HG03354 (cell line): ENCODE data around the gene BCAR3.
"Not testable (repeated sequence)": the region's sequence is repeated elsewhere in the genome, so short reads cannot be mapped to it uniquely, and the experiment has no call there.

Source experiments
- ATAC-seq: cut with Tn5 transposase; IDR thresholded peaks from one replicate; pipeline ENCODE4 v1.9.1; 2021; ENCODE audit warnings: mild to moderate bottlenecking; ENCODE audit not compliant: unreplicated experiment, poor library complexity, severe bottlenecking

Gene BCAR3

DNA sequence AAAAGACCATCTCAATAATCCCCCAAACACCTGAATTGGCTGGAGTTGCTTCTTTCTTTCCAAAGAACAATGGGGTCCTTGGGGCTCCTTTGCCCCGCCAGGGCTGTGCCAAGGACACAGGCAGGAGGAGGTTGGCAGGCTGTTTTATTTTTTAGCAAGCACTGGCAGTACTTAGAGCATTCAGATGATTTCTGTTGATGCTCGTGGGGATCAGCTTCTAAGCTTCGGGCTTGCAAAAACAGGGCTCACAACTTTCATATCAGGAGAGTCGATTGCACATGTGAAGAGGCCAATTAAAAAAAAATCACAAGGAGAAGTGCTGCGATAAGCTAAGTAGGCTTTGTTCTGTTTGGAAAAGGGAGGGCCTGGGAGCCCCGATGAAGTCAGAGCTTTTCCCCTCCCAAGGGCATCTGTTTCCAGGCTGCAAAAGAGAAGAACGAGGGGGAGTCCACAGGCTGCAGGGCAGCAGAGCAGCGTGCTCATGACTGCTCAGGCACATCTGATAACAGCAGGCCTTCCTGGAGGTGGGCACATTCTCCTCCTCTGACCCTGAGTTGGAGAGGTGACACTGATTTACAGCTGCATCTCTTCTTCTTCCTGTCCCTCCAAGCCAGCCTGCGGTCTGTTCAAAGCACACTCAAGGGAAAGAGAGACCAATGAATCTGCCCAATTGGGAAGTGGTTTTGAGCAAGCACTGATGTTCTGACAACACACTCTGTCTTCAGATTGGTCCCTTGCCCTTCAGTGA, 27.3 kb upstream of the BCAR3 start:
- no peak for ATAC-seq

DNA sequence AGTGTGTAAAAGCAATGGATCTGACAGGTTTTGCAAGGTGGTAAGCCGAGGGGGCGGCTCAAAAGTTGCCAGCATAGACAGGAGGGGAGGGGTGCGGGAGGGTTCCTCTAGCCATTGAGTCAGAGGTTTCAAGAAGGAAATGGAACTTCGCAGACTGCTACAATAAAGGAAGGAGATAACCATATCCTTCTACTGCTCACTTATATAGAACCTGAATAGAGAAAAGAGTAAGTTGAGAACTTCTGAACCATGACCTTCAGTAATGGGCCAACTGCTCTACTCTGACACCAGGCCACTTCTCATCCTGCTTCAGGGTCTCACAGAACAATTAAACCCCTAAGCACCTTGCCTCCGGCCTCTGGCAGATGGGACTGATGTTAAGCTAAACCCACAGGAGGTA, 26.3 kb upstream of the BCAR3 start:
- ATAC-seq: peak; percentile 74

DNA sequence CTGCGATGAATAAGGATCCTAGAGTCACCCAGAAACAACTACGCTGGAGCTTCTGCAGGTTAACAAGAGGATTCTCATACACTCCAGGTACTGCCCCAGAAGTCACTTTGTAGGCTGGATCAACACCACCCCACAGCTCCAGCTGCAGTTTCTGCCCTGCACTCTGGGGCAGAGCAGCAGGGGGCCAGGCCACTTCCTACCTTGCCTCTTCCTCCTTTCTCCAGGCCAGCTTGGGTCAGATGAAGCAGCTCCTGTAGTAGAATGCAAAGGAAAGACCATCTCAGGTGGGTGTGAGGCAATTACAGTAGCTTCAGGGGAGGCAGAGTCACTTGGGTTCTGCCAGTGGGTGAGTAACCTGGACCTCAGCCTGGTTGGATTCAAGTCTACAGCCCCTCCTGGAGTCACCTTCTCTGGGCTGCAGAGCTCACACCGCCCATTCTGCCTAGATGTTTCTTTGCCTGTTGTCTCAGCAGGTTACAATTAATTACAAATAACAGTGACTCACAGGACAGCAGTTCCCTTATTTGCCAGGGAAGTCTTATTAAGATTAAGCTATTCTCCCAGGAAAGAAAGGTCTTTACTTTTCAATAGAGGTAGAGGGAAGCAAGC, 24.4 kb upstream of the BCAR3 start:
- no peak for ATAC-seq

DNA sequence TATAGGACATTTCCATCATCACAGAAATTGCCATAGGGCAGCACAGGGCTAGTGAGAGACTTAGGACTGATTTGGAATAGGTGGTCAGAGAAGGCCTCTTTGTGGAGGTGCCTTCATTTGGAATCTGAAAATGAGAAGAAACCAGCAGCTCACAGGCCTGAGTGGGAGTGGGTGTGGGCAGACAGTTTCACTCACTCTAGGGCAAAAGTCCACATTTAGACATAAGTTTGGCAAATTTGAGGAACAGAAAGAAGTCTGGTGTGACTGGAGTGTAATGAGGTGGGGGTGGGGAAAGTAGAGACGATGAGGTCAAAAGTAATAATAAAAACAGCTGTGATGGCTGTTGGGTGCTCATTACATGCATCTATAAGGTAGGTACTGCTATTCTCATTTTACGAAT, 22.4 kb upstream of the BCAR3 start:
- ATAC-seq: peak; percentile 62

DNA sequence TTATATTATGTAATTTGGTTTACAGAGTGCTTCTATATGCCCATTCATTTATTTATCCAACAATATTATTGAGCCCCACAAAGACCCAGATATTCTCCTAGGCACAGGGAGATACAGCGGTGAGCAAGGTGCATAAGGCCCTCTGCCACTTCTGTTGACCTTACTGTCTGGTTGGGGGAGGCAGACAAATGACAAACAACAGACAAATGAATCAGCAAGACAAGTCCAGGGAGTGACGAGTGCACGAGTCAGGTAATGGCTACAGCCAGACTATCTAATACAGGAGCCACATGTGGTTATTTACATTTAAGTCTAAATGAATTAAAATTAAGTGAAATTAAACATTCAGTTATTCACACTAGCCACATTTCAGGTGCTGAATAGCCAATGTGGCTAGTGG, 22.0 kb upstream of the BCAR3 start:
- peak; percentile 15 for ATAC-seq

DNA sequence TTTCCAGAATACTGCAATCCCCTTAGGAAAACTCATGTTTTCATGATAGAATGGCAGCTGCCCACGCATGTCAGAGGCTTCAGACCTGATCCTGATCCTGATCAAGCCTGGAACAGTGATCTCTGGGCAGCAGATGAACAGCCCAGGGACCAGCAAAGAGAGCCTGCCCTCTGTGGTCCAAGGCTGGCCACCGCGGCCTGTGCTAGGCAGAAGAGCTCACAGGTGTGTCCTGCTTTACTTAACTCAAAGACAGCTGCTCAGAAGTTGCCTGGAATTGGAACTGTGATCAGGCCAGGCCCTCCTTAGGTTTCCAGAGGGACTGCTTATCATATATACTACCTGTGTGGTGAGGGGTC, 21.2 kb upstream of the BCAR3 start:
- no peak for ATAC-seq

DNA sequence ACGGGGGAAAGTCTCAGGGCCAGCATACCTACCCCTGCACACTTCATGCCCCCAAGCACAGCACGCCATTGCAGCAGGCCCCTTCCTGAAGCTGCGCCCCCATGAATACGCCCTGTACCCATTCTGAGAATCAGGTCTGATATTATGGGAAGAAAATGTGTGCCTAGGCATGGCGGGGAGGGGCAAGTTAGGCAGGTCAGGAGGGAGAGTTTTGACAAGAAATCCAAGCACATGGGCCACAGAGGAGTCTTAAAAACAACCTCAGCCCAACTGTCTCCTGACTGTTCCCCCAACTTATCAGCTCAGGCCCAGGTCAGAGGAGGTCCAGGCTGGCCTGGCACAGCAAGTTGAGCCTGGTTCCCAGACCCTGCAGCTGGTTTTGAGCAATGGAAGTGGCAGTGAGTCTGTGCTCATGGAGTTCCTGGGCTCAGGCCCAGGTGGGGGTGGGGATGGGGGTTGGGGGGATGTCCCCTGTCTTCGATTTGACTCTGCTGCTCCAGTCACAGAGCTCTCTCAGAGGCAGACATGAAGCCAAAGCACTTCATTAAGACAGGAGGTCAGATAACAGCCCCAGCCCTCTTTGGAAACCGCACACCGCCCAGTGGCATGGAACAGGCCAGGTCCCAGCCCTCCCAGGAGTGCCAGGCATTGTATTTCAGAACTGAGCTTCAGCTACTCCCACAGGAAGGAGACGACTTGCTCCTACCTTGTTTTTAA, 20.6 kb upstream of the BCAR3 start:
- ATAC-seq: peak; percentile 31

DNA sequence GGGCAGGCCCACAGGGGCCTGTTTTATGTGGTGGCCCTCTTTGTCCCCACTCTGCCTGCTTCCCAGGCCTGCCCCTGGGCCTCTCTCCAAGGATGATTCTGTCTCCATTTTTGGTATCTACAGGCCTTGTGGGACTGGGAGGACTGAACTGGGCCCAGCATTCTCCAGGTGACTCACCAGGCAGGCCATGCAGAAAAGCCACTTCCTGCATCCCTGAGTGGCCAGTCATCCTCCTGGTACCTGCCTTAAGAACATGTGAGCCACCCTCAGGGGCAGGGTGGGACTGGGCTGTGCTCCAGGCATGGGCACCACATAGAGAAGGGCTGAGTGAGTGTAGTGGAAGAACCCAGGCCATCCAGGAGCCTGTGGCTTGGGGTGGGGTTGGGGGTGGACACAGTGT, 20.0 kb upstream of the BCAR3 start:
- no peak for ATAC-seq

DNA sequence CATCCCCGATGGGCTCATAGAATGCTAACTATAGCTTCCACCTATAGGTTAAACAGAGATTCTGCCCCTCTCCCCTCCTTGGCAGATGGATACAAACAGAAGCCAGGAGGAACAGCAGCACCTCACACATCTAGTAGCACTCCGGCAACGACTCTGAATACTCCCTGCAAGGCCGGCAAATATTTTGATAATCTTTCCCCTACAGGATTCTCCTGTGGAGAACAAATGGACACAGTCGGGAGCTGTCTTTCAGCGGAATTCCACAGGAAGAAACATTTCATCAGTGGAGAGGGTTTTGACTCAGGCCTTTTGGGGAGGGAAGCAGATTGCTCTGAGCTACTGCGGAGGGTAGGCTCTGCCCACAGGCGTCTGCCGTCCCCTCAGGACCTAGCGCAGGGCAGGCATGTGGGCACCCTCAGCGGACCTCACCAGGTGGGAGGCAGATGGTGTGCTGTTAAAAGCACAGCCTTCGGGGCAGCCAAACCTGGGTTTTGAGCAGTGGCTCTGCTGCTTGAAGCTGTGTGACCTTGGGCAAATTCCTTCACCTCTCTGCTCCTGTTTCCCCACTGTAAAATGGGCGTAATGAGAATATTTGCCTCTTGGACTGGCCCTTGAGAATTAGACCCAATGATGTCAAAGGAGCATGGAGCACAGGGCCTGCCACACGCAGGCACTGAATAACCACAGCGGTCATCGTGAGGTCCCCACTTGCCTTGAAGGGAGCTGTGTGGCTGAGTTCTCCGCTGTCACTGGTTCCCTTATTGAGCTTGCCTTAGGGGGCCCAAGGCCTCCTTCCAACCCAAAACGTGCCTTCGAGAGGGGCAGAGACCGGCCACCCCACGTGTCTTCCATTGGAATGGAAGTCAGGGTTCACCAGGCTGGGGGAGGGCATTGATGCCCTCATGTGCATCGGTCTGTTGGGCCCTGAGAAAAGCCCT, 19.2 kb upstream of the BCAR3 start:
- no peak for ATAC-seq

DNA sequence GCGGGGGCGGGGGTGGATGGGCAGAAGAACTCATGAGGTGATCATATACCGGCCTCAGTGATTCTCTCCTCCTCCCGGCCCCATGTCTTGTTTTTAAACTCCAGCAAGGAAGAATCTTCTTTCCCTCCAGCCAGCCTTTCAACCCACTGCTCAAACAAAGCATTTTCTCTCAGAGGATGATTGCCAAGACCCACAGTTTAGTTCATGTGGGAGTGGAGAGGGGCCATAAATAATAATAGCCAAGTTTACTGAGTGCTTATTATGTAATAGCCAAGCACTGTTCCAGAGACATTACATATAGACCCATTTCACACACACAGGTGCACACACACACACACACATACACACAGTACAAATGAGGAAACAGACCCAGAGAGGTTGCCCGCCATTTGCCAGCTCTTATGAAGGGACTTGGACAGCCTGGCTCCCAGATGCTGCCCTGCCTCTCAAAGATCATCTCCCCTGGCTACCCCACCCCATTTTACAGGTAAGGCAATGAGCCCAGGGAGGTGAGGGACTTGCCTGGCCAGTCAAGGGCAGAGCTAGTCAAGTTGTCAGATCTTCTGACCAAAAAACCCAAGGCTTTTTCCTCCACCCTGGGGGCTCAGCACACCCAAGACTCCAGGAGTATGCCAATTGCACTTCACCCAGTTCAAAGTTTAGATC, 18.0 kb upstream of the BCAR3 start:
- no peak for ATAC-seq

DNA sequence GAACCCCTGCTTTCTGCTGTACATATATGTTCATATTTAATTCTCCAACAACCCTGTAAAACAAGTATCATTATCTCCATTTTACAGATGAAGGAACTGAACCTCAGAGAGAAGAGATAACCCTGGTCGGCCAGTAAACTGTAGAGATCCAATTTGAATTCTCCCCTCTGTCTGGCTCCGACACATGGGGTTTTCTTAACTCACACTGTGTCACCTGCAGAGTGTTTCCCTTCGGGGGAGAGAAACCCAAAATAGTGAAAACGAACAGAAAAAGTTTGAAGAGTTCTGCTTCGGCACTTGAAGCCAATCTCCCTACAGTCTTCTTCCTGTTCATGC, 17.4 kb upstream of the BCAR3 start:
- ATAC-seq: no peak

DNA sequence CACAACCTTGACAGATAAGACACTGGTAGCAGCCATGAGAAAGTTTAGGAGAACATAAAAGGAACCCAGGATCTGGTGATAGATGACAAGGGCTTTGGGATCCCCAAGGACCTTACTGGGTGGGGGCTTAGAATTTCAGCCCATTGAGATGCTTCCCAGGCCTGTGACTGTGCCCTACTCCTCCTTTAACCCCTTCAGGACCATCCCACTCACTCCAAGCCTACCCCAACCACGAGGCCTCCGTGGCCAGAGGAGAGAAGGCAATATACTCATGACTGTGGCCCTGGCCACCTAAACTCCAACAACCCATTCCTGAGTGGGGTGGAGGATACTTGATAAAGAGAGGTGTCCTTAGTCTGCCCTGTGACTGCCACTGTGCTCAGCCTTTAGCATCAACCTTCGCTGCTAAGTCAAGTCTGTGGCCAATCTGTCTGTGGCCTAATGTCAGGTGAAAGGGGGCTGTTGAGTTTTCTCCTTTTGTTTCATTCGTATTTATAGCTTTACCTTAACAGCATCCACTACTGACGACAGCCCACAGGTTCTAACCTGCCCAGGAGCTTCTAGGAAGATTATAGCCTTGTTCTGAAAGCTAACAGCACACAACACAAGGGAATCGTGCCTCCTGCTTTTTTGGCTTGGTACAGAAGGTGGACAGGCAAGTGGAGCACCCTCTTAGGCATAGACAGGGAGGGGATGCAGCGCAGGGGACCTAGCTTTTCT, 16.9 kb upstream of the BCAR3 start:
- ATAC-seq: no peak

DNA sequence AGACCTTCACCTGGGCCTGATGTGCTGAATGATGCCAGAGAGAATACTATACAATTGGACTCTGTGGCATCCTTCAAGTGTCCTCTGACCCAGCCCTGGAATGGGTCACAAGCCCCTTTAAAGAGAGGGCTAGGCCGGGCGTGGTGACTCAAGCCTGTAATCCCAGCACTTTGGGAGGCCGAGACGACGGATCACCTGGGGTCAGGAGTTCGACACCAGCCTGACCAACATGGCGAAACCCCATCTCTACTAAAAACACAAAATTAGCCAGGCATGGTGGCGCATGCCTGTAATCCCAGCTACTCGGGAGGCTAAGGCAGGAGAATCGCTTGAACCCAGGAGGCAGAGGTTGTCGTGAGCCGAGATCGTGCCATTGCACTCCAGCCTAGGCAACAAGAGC, 15.9 kb upstream of the BCAR3 start:
- not testable (repeated sequence) for ATAC-seq

DNA sequence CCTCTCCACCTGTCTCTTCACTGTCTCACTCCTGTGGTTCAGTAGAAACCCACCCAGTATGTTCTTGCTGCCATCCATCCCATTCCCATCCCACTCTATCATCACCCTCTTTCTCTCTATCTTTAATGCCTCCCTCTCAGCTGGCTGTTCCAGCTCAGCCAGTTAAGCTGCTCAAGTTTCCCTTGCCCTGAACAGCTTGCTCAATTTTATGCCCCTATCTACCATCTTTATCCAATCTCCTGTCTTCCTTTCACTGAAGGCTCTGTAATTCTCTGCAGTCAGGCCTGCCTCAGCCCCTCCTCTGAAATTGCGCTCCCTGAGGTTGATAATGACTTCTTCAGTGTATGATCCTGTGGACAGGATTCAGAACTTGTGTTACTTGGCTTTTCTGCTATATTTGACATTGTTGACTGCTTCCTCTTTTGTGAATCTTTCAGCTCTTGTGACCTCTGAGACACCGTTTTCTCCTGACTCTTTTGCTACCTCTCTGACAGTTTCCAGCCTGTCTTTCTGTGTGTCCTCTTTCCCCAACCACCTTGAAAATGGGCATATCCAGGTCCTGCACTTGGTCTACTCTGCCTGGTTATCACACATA, 13.9 kb upstream of the BCAR3 start:
- peak; percentile 46 for ATAC-seq

DNA sequence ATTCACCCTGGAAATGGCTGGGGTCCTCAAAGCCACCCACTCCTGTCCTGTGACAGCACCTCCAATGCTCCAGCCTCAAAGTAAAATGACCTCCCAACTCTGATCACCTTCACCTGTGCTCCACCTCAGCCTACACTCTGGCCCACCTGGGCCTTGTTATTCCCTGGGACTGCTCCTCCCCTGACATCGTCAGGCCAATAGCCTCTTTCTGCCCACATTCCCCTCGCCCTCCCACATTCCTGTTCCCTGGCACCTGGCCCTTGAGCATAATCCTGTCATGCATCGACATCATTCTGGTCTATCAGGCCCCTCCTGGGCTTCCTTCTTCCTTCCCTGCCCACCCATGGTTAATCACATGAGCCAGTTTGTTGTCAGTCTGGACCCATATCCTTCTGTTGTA, 13.2 kb upstream of the BCAR3 start:
- no peak for ATAC-seq

DNA sequence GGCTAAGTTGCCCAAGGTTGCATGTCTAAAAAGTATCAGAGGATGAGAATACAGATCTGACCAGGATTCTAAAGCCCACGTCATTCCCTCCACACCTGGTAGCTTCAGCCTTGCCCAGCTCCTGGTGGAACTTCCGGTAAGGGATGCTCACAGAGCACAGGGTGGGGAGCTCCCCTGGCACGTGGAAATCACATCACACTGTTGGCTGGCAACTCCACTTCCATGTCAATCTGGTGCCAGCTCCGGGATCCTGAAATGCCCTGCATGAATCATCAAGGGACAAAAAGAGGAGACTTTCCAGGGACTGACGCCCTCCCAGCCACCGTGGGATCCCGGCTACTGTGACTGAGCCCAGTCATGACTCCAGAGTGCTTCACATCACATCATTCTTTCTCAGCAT, 12.4 kb upstream of the BCAR3 start:
- ATAC-seq: no peak

DNA sequence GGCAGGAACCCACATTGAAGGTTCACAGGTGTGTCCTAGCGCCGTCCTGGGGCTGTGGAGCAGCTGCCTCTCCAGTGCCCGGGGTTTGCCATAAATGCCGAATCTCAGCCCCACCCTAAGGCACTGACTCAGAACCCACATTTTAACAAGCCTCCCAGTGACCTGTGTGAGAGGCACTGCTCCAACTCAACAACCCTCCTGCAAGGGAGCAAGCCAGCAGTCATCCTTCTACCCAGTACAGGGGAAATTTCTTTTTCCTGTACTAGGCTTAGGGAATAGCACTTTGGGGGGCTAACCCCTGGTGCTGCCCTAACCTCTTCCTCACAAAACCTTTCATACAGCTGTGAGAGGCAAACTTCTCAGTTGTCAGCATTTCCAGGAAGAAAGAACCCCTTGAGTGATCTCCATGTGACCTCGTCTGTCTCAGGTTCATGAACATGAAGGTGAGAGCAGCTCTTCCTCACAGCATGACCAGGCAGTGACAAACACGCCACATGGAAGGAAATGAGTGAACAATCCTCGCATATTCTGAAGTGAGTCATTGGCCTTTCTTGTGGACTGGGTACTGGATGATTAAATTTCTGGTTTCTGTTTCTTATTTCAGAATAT, 11.4 kb upstream of the BCAR3 start:
- peak; percentile 82 for ATAC-seq

DNA sequence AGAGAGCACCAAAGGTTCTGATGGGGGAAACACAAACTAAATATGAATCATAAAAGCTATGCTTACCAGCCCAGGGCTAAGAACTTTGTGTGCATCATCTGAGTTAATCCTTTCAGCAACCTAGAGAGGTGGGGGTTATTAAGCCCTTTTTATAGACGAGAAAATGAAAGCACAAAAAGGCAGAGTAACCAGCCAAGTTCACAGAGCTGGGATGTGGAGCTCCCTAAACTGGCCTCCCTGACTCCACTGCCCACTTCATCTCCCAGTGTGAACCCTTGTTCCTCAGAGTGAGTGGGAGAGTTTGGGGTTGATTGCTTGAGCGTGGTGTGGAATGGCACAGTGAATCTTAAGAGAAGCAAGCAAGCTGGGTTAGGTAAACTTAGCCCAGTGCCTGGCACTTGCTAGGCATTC, 10.8 kb upstream of the BCAR3 start:
- ATAC-seq: no peak
